Measurements from ENCODE around the gene KCNAB3. TPM values are rescaled to one million over a fixed set of nuclear protein-coding genes. Genes with fewer than 3 reads are reported as not detected.

Gene KCNAB3
- total RNA-seq, 2 donors from 2014 or later = 0.39 TPM; not detected in 1

DNA sequence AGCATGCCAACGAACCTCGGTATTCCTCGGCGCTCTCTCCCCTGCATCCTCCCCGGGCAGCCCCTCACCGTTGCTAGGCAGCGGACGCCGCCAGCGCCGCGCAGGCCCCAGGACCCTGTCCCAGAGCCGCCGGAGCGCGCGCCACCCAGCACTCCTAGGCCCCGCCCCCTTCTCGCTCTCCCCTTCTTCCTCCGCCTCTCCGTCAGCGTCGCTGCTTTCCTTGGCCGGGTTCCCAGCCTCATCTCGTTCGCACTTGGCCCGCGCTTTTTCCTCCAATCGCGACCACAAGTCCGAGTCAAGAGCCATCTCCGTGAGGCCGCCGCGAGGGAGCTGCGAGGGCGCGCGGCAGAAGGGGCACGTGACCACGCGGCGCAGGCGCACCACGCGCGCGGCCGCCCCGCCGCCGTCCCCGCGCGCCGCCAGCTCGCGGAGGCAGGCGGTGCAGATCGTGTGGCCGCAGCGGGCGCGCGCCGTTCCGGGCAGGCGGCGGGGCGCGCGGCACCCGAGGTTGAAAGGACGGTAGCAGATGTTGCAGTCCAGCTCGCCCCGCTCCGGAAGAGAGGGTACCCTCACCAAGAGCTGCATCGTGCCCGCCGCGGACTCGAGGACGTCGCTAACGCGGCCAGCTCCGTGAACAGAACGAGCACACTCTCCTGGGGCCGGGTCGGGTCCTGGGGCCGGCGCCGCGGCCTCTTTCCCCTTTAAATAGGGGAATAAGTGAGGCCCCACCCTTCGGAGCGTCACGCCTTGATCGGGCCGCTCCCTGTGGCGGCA lies 13.9 kb downstream of the KCNAB3 start, which contains the start of gene RNF227:
Gene RNF227, minus strand, starts transcription at position 679 of the 774 bp plus-strand sequence. Its CDS starts 94 bp downstream, at position 585.
- Histone ChIP-seq H3K27me3 (no peaks in the 10 kb centered on the region), H3K4me3 (peak within 1 kb of the TSS; percentile 51 to 59), H3K36me3 (peaks cover 10% of the 10 kb centered on the region), H3K27ac (peak within 1 kb of the TSS; percentile 84 to 90), H3K4me1 (peaks cover 0 to 20% of the 10 kb centered on the region in 2 donors), H3K9me3 (no peaks in the 10 kb centered on the region)
- peak; percentile 92 for DNase-seq (ENCODE audit: low spot score)
- TF ChIP-seq CTCF (IDR thresholded peaks at IDR 0.05) = peak in 1 of 2 donors; percentile 14

DNA sequence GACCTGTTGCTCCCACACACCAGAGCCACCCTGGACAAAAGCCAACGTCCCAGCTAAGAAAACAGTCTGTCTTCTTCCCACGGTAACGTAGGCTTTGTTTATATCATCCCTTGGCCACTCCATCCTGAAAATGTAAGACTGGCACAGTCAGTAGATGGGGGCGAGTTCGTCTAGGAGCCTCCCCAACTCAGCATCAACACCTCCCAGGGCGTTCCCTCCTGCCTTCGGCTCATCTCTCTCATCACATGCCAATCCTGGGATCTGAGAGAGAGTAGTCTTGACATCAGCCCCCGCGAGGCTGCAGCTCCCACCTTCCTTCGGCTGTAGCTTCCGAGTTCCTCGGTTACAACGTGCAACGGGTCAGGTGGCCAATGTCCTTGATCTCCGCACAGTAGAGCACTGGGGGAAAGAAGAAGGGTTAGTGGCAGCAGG lies 14.5 kb downstream of the KCNAB3 start:
- H3K36me3 ChIP-seq = peaks cover 13% of the 10 kb centered on the region
- peak; percentile 60 for DNase-seq (ENCODE audit: low spot score)
- peak overlapping the region; percentile 51 to 59 for H3K4me3 ChIP-seq

DNA sequence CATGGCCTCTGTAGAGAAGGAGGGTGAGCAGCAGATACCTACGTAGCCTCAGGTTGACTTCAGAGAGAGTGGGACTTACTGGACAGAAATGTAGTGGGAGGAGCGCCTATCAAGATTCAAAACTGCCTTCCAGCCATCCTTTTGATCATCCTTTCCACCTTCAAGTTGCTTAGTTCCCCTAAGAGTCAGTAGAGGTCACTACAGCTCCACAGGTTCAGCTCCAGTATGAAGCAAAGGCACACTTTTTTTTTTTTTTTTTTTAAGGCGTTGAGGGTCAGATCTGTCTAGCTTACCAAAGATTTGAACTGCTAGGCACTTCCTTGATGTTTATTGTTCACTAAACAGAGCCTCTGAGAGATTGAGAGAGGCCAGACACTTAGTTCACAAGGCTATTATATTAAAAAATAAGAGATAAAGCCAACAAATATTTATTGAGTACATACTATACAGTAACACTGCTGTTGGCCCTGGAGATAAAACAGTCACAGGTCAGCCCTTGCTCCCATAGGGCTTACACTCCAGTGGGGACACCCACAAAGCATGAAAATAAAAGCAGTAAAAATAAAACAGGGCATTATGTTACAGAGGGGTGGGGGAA lies 16.6 kb downstream of the KCNAB3 start:
- Histone ChIP-seq H3K9me3 (no peaks in the 10 kb centered on the region), H3K27ac (no peak overlapping the region), H3K4me1 (peaks cover 0 to 20% of the 10 kb centered on the region in 2 donors), H3K4me3 (no peak overlapping the region), H3K36me3 (peaks cover 34% of the 10 kb centered on the region), H3K27me3 (no peaks in the 10 kb centered on the region)
- TF ChIP-seq CTCF (IDR thresholded peaks at IDR 0.05) = peak; percentile 42 to 79
- DNase-seq (ENCODE audit: low spot score) = no peak

More for the DNA sequence above, 14.5 kb downstream of the KCNAB3 start:
- peak overlapping the region; percentile 84 to 90 for H3K27ac ChIP-seq
- no peak for TF ChIP-seq CTCF (IDR thresholded peaks at IDR 0.05)
- H3K9me3 ChIP-seq = no peaks in the 10 kb centered on the region
- no peaks in the 10 kb centered on the region for H3K27me3 ChIP-seq
- peaks cover 0 to 20% of the 10 kb centered on the region in 2 donors for H3K4me1 ChIP-seq

- H3K4me1 ChIP-seq = peaks cover 0 to 11% of the 10 kb centered on the region in 2 donors
- H3K36me3 ChIP-seq = peaks cover 49% of the 10 kb centered on the region
- no peak overlapping the region for H3K4me3 ChIP-seq
- no peak overlapping the region for H3K27ac ChIP-seq
- H3K9me3 ChIP-seq = no peaks in the 10 kb centered on the region
- DNase-seq (ENCODE audit: low spot score) = no peak
- no peak for TF ChIP-seq CTCF (IDR thresholded peaks at IDR 0.05)
- H3K27me3 ChIP-seq = no peaks in the 10 kb centered on the region
Measured at GRCh38 chr17:7911116-7911515, 18.5 kb downstream of the KCNAB3 start.

DNA sequence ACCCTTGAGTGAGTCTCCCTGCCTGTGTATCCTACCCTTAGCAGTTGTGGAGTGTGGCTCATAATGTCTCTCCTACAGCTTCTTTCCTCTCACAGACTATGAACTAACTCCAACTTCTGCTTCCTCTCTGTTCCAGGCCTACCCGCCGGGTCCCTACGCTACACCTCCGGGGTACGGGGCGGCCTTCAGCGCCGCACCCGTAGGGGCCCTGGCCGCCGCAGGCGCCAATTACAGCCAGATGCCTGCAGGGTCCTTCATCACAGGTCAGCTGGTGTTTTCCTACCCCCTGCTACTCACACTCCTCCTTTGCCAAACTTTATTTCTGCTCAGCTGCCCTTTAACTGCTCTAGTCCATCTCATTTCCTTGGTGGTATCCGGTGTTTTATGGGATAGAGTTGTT lies 18.9 kb downstream of the KCNAB3 start:
- no peaks in the 10 kb centered on the region for H3K27me3 ChIP-seq
- no peak overlapping the region for H3K4me3 ChIP-seq
- no peak for DNase-seq (ENCODE audit: low spot score)
- peaks cover 0 to 9% of the 10 kb centered on the region in 2 donors for H3K4me1 ChIP-seq
- H3K27ac ChIP-seq = no peak overlapping the region
- no peaks in the 10 kb centered on the region for H3K9me3 ChIP-seq
- TF ChIP-seq CTCF (IDR thresholded peaks at IDR 0.05) = no peak
- peaks cover 53% of the 10 kb centered on the region for H3K36me3 ChIP-seq
